C1 segment of cervical spinal cord (tissue), 14 donors: ENCODE results near the gene LGALS3.

ENCODE experiments used
- DNase-seq, 14 donors: peaks; one replicate each; lab custom pipeline; 2025; lab: John Stamatoyannopoulos, UW

LGALS3 gene

DNA sequence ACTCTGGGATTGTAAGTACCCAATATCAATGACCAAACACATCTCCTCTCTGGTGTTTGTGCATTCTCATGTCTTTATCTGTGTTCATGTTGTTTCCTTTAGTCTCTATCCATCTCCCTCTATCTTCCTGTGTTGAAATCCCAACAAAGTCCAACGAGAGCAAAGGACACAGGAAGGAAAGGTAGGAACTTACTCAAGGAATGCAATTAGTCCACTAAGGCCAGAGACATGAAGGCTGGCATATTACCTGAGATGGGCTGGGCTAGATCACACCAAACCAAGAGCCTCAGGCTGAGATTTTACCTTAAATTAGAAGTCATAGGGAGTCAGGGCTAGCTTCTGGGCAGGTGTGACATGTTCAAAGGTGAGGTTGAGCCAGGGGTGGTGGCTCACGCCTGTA, 14.3 kb upstream of the LGALS3 start:
- no peak for DNase-seq

DNA sequence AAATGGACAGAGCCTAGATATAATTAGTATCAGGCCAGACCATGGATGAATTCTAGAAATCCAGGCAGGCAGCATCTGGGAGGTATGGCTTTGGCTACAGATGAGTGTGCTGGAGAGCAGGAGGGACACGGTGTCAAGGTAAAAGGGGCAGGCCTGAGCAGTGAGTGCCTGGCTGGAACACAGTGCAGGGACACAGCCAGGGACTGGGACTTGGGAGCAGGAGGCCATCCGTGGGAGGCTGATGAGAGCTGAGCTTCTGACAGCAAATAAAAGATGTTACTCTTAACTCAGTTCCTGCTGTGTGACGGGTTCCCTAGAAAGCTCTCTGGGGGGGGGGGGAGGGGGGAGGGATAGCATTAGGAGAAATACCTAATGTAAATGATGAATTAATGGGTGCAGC, 13.6 kb upstream of the LGALS3 start:
- no peak for DNase-seq

GRCh38 chr14:55115861-55116245, 13.2 kb upstream of the LGALS3 start:
- no peak for DNase-seq

DNA sequence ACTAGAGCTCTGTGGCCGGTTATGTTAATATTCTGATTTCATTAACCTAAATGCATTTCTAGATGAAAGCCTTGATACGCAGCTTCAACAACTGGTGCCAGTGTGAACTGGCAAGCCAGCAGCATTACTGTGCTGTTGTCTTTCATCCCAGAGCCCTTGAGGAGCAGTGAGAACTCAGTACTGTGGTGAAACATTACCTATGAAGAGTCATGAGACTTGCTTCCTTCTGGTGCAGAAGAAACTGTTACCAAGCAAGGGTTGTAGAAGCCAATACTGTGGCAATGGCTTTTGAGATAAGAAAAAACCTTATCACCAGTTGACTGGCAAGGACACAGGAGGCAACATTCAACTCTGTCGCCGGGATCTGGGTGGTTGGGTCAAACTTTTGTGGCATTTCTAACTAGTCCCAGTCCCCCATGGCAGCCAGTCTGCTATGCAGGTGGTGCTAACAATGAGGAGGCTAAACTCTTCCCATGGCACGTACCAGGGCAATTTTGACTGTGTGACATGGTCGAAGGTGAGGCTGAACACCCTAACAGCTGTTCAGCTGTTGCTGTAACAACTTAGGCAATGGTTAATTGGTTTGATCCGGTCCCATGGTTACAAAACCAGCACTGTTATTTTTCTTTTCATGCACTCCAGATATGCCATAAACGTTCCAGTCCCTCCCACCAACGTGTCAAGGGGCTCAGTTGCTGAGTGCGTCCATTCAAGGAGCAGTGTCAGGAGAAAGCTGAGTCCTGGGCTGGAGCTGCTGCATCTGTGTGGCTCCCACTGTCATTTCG, 12.6 kb upstream of the LGALS3 start:
- DNase-seq, result no peak

DNA sequence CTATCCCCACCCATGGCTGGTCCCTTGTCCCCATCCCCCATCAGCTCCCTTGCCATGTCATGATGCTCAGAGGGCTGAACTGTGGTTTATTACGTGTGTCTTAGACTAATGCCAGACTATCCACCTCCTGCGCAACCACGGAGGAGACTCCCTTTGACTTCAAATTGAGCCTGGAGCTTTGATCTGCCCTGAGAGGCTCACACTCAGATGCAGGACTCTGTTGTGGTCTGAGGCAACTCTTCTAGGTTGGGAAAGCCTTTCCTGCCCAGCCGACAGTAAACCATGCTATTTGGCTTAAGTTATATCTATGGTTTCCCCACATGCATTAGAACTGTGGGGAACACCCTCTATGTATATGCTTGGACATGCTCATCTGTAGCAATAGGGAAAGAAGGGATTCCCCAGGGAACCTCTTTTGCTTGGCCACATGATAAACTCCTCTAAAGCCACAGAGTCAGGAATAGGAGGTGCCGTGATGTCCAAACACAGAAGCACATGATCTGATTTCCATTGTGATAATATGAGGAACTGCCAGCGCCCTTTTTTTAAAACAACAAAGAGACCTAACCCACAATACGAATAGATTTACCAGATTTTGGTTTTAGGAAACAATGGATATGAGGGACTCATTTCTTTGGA, 11.1 kb upstream of the LGALS3 start:
- no peak for DNase-seq

GRCh38 chr14:55118761-55119160, 10.3 kb upstream of the LGALS3 start:
- DNase-seq, result no peak

GRCh38 chr14:55120571-55121495, 8.2 kb upstream of the LGALS3 start:
- DNase-seq, result no peak

GRCh38 chr14:55121628-55122439, 7.2 kb upstream of the LGALS3 start:
- no peak for DNase-seq

- DNase-seq, result no peak
These were observed 6.5 kb upstream of the LGALS3 start for GRCh38 chr14:55122440-55122986.

DNA sequence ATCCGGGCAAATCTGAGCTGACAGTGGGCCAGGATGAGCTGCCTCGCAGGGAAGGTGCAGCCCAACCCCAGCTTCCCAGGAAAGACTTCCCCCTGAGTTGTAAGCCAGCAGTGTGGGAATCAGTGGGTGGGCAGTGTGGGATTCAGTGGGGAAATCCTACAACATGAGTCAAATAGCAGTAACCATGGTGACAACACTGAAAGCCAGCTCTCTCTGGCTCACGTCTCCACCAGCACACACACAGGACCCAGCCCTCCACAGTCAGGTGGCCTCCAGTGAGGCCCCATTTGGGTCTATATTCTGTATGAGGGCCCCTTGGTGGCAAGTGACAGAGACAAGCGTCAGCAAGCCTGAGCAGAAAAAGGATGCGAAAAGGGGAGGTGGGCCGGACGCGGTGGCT, 6.0 kb upstream of the LGALS3 start:
- no peak for DNase-seq

DNA sequence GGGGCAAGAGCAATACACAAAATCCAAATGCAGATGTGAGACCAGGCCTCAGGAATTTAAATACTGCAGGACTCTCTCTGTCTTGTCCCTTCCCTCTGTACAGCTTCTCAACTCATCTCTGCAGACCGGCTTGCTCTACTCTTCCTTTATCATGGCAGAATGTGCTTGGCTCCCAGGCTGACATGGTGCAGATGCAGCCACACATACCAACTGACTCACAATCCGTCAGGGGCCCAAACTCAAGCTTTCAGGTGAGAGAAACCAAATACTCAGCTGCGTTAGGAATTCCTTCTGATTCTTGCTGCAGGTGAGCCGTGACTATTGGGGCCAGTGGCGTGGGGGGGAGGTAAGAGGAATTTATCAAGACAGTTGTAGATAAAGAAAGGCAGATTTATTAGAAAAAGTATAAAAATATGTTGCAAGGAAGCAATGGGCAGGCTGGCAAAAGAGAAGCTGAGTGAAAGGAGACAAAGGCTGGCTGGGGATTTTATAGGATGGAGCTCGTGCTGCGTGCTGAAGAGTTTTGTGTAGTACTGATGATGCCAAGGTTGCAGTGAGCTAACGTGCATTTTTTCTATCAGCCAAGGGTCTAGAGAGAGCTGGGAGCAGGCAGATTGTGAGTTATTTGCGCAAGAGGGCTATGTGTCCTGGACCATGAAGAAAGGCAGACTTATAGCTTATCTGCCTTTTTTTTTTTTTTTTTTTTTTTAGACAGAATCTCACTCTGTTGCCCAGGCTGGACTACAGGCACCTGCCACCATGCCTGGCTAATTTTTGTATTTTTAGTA, 5.0 kb upstream of the LGALS3 start:
- DNase-seq, result no peak

DNA sequence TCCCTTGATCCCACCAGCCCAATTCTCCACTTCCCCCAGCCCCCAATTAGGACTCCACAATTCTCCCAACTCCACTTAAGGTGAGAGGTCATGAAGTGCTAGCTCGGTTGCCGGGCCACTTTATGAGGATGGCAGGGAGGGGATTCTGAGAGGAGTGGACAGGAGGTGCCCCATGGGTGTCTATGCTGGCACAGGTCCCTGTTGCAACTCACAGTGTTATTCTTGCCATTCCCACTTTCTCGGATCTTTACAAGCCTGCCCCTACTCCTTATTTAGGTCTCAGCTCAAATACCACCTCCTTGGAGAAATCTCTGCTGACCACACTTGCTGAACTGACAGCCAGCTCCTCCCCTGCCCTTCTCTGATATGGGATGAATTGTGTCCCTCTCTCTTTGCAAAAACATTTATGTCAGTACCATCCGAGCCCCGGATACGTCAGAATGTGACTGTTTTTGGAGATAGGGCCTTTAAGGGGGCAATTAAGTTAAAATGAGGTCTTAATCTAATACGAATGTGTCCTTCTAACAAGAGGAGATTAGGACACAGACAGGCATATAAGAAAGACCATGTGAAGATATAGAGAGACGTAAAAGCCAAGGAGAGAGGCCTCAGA, 4.2 kb upstream of the LGALS3 start:
- no peak for DNase-seq

GRCh38 chr14:55125403-55125802, 3.6 kb upstream of the LGALS3 start:
- no peak for DNase-seq

- DNase-seq, result no peak
These were observed 3.0 kb upstream of the LGALS3 start for GRCh38 chr14:55126034-55126433.

DNA sequence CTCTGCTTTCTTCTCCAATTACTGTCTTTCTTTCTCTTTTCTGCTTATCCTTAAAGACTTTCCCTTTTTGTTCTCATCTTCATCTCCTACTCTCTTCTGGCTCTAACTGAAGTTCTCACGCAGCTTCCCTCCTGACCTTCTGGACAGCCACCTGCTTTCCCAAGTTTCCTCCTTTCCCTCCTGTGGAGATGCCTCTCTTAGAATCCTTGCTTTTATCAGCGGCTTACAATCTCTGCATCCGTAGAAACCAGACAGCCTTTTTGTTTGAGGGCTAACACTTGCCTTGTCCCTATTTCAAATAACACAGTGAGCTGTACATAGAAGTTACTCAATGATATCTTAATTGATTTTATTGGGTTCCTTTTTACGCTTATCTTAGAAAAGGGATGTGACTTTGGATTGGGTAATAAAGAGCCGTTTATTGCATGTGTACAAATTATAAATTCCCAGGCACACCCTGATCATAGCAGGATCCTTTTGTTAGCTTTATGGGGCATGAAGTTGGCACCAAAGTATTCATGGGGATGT, 2.1 kb upstream of the LGALS3 start:
- DNase-seq, result no peak

GRCh38 chr14:55127460-55127951, 1.5 kb upstream of the LGALS3 start:
- no peak for DNase-seq

- no peak for DNase-seq
These were observed 516 bp upstream of the LGALS3 start for GRCh38 chr14:55128386-55129085.

DNA sequence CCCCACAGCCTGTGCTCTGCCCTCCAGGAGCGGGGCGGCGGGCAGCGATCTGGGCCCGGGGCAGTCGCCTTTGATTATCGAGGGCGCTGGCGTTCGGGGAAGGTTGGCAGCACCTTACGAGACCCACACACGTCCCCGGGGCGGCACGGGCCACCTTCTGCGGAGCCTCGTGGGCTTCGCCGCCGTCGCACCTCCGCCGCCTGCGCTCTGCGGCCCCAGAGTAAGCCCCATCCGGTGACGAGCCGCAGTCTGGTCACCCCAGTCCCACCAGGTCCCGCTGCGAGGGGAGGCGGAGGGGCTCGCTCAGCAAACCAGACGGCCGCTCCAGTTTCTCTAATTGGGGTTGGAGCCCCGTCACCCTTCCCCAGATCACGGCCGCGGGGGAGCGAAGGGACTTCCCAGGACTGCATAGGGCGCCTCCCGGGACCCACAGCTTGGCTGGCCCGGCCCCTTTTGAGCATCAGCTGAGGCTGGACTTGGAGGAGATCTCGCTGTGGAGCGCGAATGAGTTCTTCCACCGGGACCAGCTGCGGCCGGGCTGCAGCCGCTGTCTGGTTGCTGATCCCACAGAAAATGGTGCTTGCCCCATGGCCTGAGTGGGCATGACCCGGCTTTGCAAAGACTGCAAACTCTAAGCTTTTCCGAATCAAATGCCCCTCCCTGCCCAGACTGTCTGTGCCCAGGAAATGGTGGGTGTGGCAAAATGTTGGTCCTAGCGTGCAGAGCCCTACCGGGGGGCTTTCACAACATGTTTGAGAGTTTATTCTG, 560 bp downstream of the LGALS3 start:
- peak in 6 of 14 donors; percentile 7 to 39 (median 18) for DNase-seq
